Natural killer cell (primary cell): ENCODE measurements around the gene CERS6. TPM values are rescaled to one million over a fixed set of nuclear protein-coding genes. Genes with fewer than 3 reads are reported as not detected.

ENCODE experiments used
- ATAC-seq, 3 donors: fragments of 150-1000 bp in 2 of 3; fragments of 200-7000 bp in 1 of 3; cut with Tn5 transposase; 1 replicate in 1 of 3; 2 replicates in 2 of 3; pipeline ENCODE4 v1.10.0; 2021; ENCODE audit warnings: mild to moderate bottlenecking in 2 of 3, moderate library complexity in 2 of 3
- DNase-seq, 2 donors: peaks; one replicate each; pipeline versions ENCODE4 v3.0.0 to v3.0.0-alpha.2; 2013 to 2021; ENCODE audit warnings: mixed read lengths in 1 of 2
- H3K27ac ChIP-seq: one replicate; pipeline ENCODE4 v1.5.1; 2013; ENCODE audit warnings: mild to moderate bottlenecking, low read length
- H3K27me3 ChIP-seq: one replicate; pipeline ENCODE4 v1.6.1; 2013; ENCODE audit warnings: low read length; ENCODE audit not compliant: control insufficient read depth, insufficient read depth
- H3K36me3 ChIP-seq: one replicate; pipeline ENCODE4 v1.6.1; 2013; ENCODE audit warnings: low read length; ENCODE audit not compliant: control insufficient read depth, insufficient read depth
- H3K4me1 ChIP-seq: one replicate; pipeline ENCODE4 v1.6.1; 2013; ENCODE audit warnings: low read length; ENCODE audit not compliant: control insufficient read depth, insufficient read depth
- H3K4me3 ChIP-seq: one replicate; pipeline ENCODE4 v1.5.1; 2013; ENCODE audit warnings: low read length
- H3K9me3 ChIP-seq: one replicate; pipeline ENCODE4 v1.6.1; 2013; ENCODE audit warnings: low read length; ENCODE audit not compliant: control insufficient read depth, insufficient read depth
- H3K27ac Mint-ChIP-seq, 2 donors: one replicate each; pipeline ENCODE4 v1.8.0; 2022; ENCODE audit warnings: mild to moderate bottlenecking in 2 of 2, mixed read lengths in 2 of 2, moderate library complexity in 1 of 2
- H3K27me3 Mint-ChIP-seq, 2 donors: one replicate each; pipeline ENCODE4 v1.8.0; 2022; ENCODE audit warnings: low read depth in 2 of 2, mixed read lengths in 2 of 2
- H3K36me3 Mint-ChIP-seq: one replicate; pipeline ENCODE4 v1.8.0; 2022; ENCODE audit warnings: mixed read lengths
- H3K4me1 Mint-ChIP-seq, 2 donors: one replicate each; pipeline ENCODE4 v1.8.0; 2022; ENCODE audit warnings: mixed read lengths in 2 of 2
- H3K4me3 Mint-ChIP-seq: one replicate; pipeline ENCODE4 v1.8.0; 2022; ENCODE audit warnings: mild to moderate bottlenecking, moderate library complexity, mixed read lengths
- H3K9me3 Mint-ChIP-seq, 2 donors: one replicate each; pipeline ENCODE4 v1.8.0; 2022; ENCODE audit warnings: mixed read lengths in 2 of 2
- WGBS: methylation state at CpG from one replicate; pipeline ENCODE4 v1.1.7; 2013; ENCODE audit warnings: missing lambda C conversion rate; ENCODE audit not compliant: insufficient coverage; 5-methylcytosine and 5-hydroxymethylcytosine counted together
- intact Hi-C: fragments of 100-400 bp; cut with micrococcal nuclease; formaldehyde crosslinking; loops from one replicate; pipeline ENCODE4 v1.14.2; 2022
- total RNA-seq, 4 donors: library from RNA; stranded (reverse); fragments of 120-200 nt in 1 of 4; gene quantifications; one replicate each; pipeline versions ENCODE4 v1.2.3 to v1.2.4, GENCODE V29; 2013 to 2022
- TF ChIP-seq, protein P1 (sequence below): fragments of 200-600 bp; IDR thresholded peaks from one replicate; pipeline ENCODE4 v1.8.0; 2022; ENCODE audit warnings: antibody characterized with exemption

Gene CERS6
- total RNA-seq, 3 donors from 2014 or later (not counting 1 experiment from before 2014, with no cell fraction given): 9.1 to 13.5 (median 11.8) TPM

DNA sequence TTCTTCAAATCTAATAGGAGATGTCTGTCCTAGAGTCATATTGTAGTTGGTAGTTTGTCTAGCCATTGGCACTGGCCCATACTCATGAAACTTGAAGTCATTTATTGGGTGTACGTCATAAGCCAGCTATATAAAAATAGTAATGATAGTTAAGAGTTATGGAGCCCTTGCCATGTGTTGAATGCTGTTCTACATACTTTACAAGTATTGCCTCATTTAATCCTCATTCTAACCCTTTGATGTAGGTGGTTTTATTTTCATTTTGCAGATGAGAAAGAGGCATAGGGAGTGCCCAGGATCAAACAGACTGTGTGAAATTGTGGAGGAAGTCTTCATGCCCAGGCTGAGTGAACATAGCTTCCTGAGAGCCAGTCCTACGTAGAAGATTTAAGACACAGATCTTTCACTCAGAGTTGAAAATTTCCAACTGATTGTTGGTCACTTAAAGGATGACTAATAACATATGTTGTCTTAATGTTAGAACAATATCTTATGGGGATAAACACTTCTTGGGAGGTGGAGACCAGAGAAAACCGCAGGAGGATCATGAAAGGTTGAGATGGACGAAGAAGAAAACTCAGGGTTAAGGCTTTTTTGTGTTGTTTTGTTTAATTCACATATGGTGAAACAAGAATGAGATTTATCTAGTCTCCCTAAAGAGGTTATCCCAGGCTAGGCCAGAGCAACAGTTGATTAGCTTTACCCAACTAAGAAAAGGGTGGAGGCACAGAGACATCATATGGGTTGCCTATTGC is 156.0 kb downstream of the CERS6 start:
- no peak overlapping the region for H3K4me3 Mint-ChIP-seq

DNA sequence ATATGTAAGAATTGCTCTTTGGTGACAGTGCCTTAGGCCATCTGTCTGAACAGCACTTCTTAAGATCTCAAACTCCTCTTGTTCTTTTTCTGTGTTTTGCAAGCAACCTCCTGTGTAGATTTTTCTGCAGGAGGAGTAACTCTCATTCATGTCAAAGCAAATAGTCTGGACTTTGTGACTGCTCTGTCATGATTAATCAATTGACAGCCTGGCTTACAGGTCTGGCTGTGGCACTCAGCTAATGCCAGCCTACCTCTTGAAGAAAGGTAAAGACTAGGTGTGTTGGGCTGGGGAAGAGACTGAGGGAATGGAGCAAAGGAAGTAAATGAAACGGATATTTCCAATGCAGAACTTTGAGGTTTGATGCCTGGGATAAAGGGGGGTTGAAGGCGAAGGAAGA is 156.6 kb downstream of the CERS6 start:
- peak overlapping the region in 1 of 2 donors; percentile 5 for H3K27ac Mint-ChIP-seq
- no peaks in the 10 kb centered on the region for H3K27me3 Mint-ChIP-seq
- no peak overlapping the region for H3K4me3 Mint-ChIP-seq
- TF ChIP-seq, protein P1, sequence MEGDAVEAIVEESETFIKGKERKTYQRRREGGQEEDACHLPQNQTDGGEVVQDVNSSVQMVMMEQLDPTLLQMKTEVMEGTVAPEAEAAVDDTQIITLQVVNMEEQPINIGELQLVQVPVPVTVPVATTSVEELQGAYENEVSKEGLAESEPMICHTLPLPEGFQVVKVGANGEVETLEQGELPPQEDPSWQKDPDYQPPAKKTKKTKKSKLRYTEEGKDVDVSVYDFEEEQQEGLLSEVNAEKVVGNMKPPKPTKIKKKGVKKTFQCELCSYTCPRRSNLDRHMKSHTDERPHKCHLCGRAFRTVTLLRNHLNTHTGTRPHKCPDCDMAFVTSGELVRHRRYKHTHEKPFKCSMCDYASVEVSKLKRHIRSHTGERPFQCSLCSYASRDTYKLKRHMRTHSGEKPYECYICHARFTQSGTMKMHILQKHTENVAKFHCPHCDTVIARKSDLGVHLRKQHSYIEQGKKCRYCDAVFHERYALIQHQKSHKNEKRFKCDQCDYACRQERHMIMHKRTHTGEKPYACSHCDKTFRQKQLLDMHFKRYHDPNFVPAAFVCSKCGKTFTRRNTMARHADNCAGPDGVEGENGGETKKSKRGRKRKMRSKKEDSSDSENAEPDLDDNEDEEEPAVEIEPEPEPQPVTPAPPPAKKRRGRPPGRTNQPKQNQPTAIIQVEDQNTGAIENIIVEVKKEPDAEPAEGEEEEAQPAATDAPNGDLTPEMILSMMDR: no peak
- H3K9me3 Mint-ChIP-seq: no peaks in the 10 kb centered on the region
- WGBS: 87% methylated on average over 2 of the region's 2 CpGs
- intact Hi-C loops: no loop called here
- Histone ChIP-seq H3K9me3 (peaks cover 5% of the 10 kb centered on the region), H3K4me3 (no peak overlapping the region), H3K27ac (no peak overlapping the region), H3K36me3 (no peaks in the 10 kb centered on the region), H3K4me1 (no peaks in the 10 kb centered on the region), H3K27me3 (no peaks in the 10 kb centered on the region)
- DNase-seq: no peak
- H3K36me3 Mint-ChIP-seq: no peaks in the 10 kb centered on the region
- H3K4me1 Mint-ChIP-seq: peaks cover 17 to 21% of the 10 kb centered on the region in 2 donors
- no peak for ATAC-seq

More for the DNA sequence above, 156.0 kb downstream of the CERS6 start:
- Mint-ChIP-seq H3K9me3 (no peaks in the 10 kb centered on the region), H3K27ac (no peak overlapping the region), H3K27me3 (no peaks in the 10 kb centered on the region), H3K4me1 (peaks cover 17 to 21% of the 10 kb centered on the region in 2 donors), H3K36me3 (no peaks in the 10 kb centered on the region)
- Histone ChIP-seq H3K9me3 (peaks cover 5% of the 10 kb centered on the region), H3K4me3 (no peak overlapping the region), H3K4me1 (no peaks in the 10 kb centered on the region), H3K36me3 (no peaks in the 10 kb centered on the region), H3K27me3 (no peaks in the 10 kb centered on the region), H3K27ac (no peak overlapping the region)
- peak in 1 of 2 donors; percentile 11 for DNase-seq
- TF ChIP-seq, protein P1: no peak
- 69% methylated on average over 4 of the region's 4 CpGs for WGBS
- peak in 1 of 3 donors; percentile 32 for ATAC-seq
- intact Hi-C loops: no loop called here

DNA sequence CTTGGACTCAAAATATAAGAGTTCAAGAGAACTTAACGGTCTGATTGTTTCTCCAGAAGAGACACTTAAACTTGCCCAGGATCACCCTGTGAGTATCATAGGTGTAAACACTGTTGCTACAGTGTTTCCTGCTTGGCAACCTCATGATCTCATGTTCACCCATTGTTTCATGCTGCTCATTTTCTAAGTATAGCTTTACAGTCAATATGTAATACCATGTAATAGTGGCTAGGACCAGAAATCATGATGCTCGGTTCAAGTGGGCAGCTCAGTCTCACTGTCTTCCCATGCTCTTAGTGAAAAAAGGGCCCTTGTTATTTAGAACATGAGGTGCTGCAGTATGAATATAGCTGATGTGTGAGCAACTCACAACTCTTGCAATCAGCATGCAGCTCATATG is 157.5 kb downstream of the CERS6 start:
- WGBS: 100% methylated on average over 2 of the region's 2 CpGs
- Mint-ChIP-seq H3K4me3 (no peak overlapping the region), H3K27me3 (no peaks in the 10 kb centered on the region)

More for the DNA sequence above, 157.5 kb downstream of the CERS6 start:
- TF ChIP-seq, protein P1: no peak
- Histone ChIP-seq H3K27ac (no peak overlapping the region), H3K36me3 (no peaks in the 10 kb centered on the region), H3K4me3 (no peak overlapping the region), H3K4me1 (no peaks in the 10 kb centered on the region), H3K9me3 (peaks cover 5% of the 10 kb centered on the region), H3K27me3 (no peaks in the 10 kb centered on the region)
- ATAC-seq (no peak), DNase-seq (no peak)
- intact Hi-C loops: no loop called here
- H3K27ac Mint-ChIP-seq: no peak overlapping the region
- H3K36me3 Mint-ChIP-seq: no peaks in the 10 kb centered on the region
- H3K9me3 Mint-ChIP-seq: no peaks in the 10 kb centered on the region
- peaks cover 18 to 21% of the 10 kb centered on the region in 2 donors for H3K4me1 Mint-ChIP-seq
